H1 (cell line): ENCODE measurements around the gene TRAF1. TPM values are rescaled to one million over a fixed set of nuclear protein-coding genes. Genes with fewer than 3 reads are reported as not detected.

Source experiments
- CTCF ChIA-PET: fragments of 300-600 bp; sonication (Branson Sonifier 250); formaldehyde crosslinking; loops from one replicate; lab custom pipeline; 2021; ENCODE audit not compliant: partially characterized antibody; lab: Charles Lee
- POLR2A ChIA-PET: fragments of 300-600 bp; sonication (Branson Sonifier 250); formaldehyde crosslinking; loops from one replicate; lab custom pipeline; 2021; ENCODE audit warnings: inconsistent platforms; ENCODE audit not compliant: partially characterized antibody; lab: Charles Lee
- DNase-seq, 2 experiments: peaks; one replicate each; pipeline versions ENCODE4 v3.0.0 to v3.0.0-alpha.2; 2010 to 2022; ENCODE audit warnings: low spot score in 2 of 2, low read depth in 1 of 2, mixed read lengths in 1 of 2
- FAIRE-seq: peaks from 2 replicates; lab custom pipeline; 2011; peaks lifted over from hg19 to GRCh38; lab: Jason Lieb, UNC
- H2AFZ ChIP-seq: 2 replicates; pipeline ENCODE4 v1.8.1; 2012; ENCODE audit warnings: low read length, inconsistent platforms
- H2AK5ac ChIP-seq: 2 replicates; pipeline ENCODE4 v1.6.1; 2013; ENCODE audit warnings: low read depth, low read length
- H2BK120ac ChIP-seq: replicated peaks from 2 replicates; pipeline ENCODE3; 2013; ENCODE audit warnings: low read depth, low read length, inconsistent platforms
- H2BK12ac ChIP-seq: 2 replicates; pipeline ENCODE4 v1.6.1; 2013; ENCODE audit warnings: low read depth, low read length
- H2BK15ac ChIP-seq: 2 replicates; pipeline ENCODE4 v1.6.1; 2013; ENCODE audit warnings: low read length
- H2BK20ac ChIP-seq: 2 replicates; pipeline ENCODE4 v1.6.1; 2013; ENCODE audit warnings: low read length
- H2BK5ac ChIP-seq: 2 replicates; pipeline ENCODE4 v1.6.1; 2013; ENCODE audit warnings: low read depth, low read length
- H3K14ac ChIP-seq: 2 replicates; pipeline ENCODE4 v1.6.1; 2013; ENCODE audit warnings: inconsistent platforms; ENCODE audit not compliant: insufficient read length
- H3K18ac ChIP-seq: 2 replicates; pipeline ENCODE4 v1.6.1; 2013; ENCODE audit warnings: low read length; ENCODE audit errors: extremely low read depth
- H3K23ac ChIP-seq: 2 replicates; pipeline ENCODE4 v1.6.1; 2013; ENCODE audit warnings: inconsistent platforms; ENCODE audit not compliant: insufficient read length
- H3K23me2 ChIP-seq: 2 replicates; pipeline ENCODE4 v1.6.1; 2013; ENCODE audit warnings: low read depth, low read length
- H3K27ac ChIP-seq: 2 replicates; pipeline ENCODE4 v1.6.1; 2011; ENCODE audit warnings: low read depth, low read length, inconsistent platforms
- H3K27me3 ChIP-seq, 4 experiments: replicated peaks in 1 of 4; 1 replicate in 1 of 4; 2 replicates in 3 of 4; pipeline versions ENCODE4 v1.6.1 to v1.8.1; 2011 to 2013; ENCODE audit warnings: low read length in 3 of 4, mild to moderate bottlenecking in 3 of 4, inconsistent platforms in 2 of 4, mixed read lengths in 2 of 4, moderate library complexity in 1 of 4; ENCODE audit not compliant: control insufficient read depth in 3 of 4, insufficient read depth in 3 of 4; ENCODE audit errors: extremely low read depth in 1 of 4
- H3K36me3 ChIP-seq, 4 experiments: 2 replicates each; pipeline versions ENCODE4 v1.6.1 to v1.8.1; 2011 to 2013; ENCODE audit warnings: mild to moderate bottlenecking in 4 of 4, low read length in 3 of 4, moderate library complexity in 2 of 4, control low read depth in 1 of 4, inconsistent platforms in 1 of 4; ENCODE audit not compliant: insufficient read depth in 4 of 4, control insufficient read depth in 2 of 4
- H3K4ac ChIP-seq: replicated peaks from 2 replicates; pipeline ENCODE3; 2013; ENCODE audit warnings: low read length, low read depth, mixed read lengths, inconsistent platforms; ENCODE audit not compliant: insufficient read length
- H3K4me1 ChIP-seq, 4 experiments: replicated peaks in 1 of 4; 1 replicate in 1 of 4; 2 replicates in 3 of 4; pipeline versions ENCODE4 v1.6.1 to v1.8.1; 2011 to 2013; ENCODE audit warnings: low read length in 3 of 4, inconsistent platforms in 2 of 4, mixed read lengths in 1 of 4; ENCODE audit not compliant: insufficient read depth in 4 of 4, control insufficient read depth in 3 of 4
- H3K4me2 ChIP-seq, 2 experiments: 2 replicates each; pipeline versions ENCODE4 v1.6.1 to v1.8.1; 2011 to 2013; ENCODE audit warnings: low read depth in 2 of 2, low read length in 2 of 2, control low read depth in 1 of 2, inconsistent platforms in 1 of 2, mild to moderate bottlenecking in 1 of 2; ENCODE audit not compliant: insufficient read depth in 1 of 2
- H3K4me3 ChIP-seq, 4 experiments: fragments of 200-600, 300-600 bp in 1 of 4; sonication (generic), shearing (Covaris generic), sonication (Bioruptor Twin) in 1 of 4; 2 replicates each; pipeline versions ENCODE4 v1.5.1 to v1.8.1; 2011 to 2016; ENCODE audit warnings: low read length in 4 of 4, low read depth in 3 of 4, control low read depth in 2 of 4, inconsistent platforms in 2 of 4, mild to moderate bottlenecking in 2 of 4, mixed read lengths in 1 of 4, moderate library complexity in 1 of 4; ENCODE audit not compliant: insufficient read depth in 2 of 4; ENCODE audit errors: extremely low read depth in 1 of 4
- H3K56ac ChIP-seq: replicated peaks from 2 replicates; pipeline ENCODE3; 2013; ENCODE audit warnings: low read depth, mild to moderate bottlenecking, mixed read lengths, low read length, inconsistent platforms; ENCODE audit not compliant: insufficient read length
- H3K79me1 ChIP-seq: 2 replicates; pipeline ENCODE4 v1.6.1; 2013; ENCODE audit warnings: low read depth, low read length, control low read depth
- H3K79me2 ChIP-seq, 2 experiments: 2 replicates each; pipeline versions ENCODE4 v1.6.1 to v1.8.1; 2012 to 2013; ENCODE audit warnings: low read length in 2 of 2, mild to moderate bottlenecking in 2 of 2, inconsistent platforms in 1 of 2; ENCODE audit not compliant: insufficient read depth in 2 of 2, control insufficient read depth in 1 of 2
- H3K9ac ChIP-seq, 4 experiments: replicated peaks in 1 of 4; 1 replicate in 1 of 4; 2 replicates in 3 of 4; pipeline versions ENCODE4 v1.6.1 to v1.8.1; 2011 to 2013; ENCODE audit warnings: low read depth in 3 of 4, low read length in 3 of 4, control low read depth in 2 of 4, mild to moderate bottlenecking in 2 of 4, moderate library complexity in 2 of 4, inconsistent platforms in 1 of 4; ENCODE audit errors: extremely low read depth in 1 of 4
- H3K9me3 ChIP-seq, 2 experiments: 2 replicates each; pipeline versions ENCODE4 v1.6.1 to v1.8.1; 2012 to 2013; ENCODE audit warnings: mild to moderate bottlenecking in 2 of 2, moderate library complexity in 2 of 2, control low read depth in 1 of 2, inconsistent platforms in 1 of 2, low read depth in 1 of 2, low read length in 1 of 2, mixed read lengths in 1 of 2; ENCODE audit not compliant: insufficient read depth in 2 of 2
- H4K20me1 ChIP-seq, 2 experiments: replicated peaks in 1 of 2; 2 replicates each; pipeline versions ENCODE3 to v1.8.1; 2011 to 2013; ENCODE audit warnings: inconsistent platforms in 2 of 2, low read length in 2 of 2, mild to moderate bottlenecking in 1 of 2; ENCODE audit not compliant: insufficient read depth in 2 of 2, control insufficient read depth in 1 of 2
- H4K5ac ChIP-seq: 2 replicates; pipeline ENCODE4 v1.6.1; 2013; ENCODE audit warnings: low read length, low read depth, mixed read lengths, inconsistent platforms; ENCODE audit not compliant: insufficient read length
- H4K8ac ChIP-seq: 2 replicates; pipeline ENCODE4 v1.8.0; 2013; ENCODE audit warnings: mild to moderate bottlenecking, moderate library complexity, low read length, inconsistent platforms; ENCODE audit not compliant: insufficient read depth; ENCODE audit errors: extremely low read depth
- H4K91ac ChIP-seq: replicated peaks from 2 replicates; pipeline ENCODE3; 2013; ENCODE audit warnings: low read length, mixed read lengths, inconsistent platforms; ENCODE audit not compliant: insufficient read length
- CBX8 ChIP-seq: fragments of 300-800, 300-1000 bp; sonication (generic); IDR thresholded peaks from 2 replicates; pipeline ENCODE4 v1.7.1; 2016; ENCODE audit warnings: low read depth, low read length, borderline replicate concordance
- EP300 ChIP-seq, 2 experiments: IDR thresholded peaks; 1 replicate in 1 of 2; 2 replicates in 1 of 2; pipeline ENCODE4 v1.6.1; 2011 to 2012; ENCODE audit warnings: low read depth in 2 of 2, low read length in 2 of 2, mild to moderate bottlenecking in 2 of 2, borderline replicate concordance in 1 of 2, inconsistent platforms in 1 of 2, moderate library complexity in 1 of 2
- PHF8 ChIP-seq: fragments of 200-600 bp; sonication (generic); conservative IDR thresholded peaks from 2 replicates; pipeline ENCODE4 v1.7.1; 2012; ENCODE audit warnings: low read depth, mild to moderate bottlenecking, inconsistent platforms, low read length, moderate library complexity
- POLR2A ChIP-seq, 2 experiments: IDR thresholded peaks; 1 replicate in 1 of 2; 2 replicates in 1 of 2; pipeline ENCODE4 v1.6.1; 2011; ENCODE audit warnings: low read depth in 2 of 2, low read length in 2 of 2, mild to moderate bottlenecking in 2 of 2; ENCODE audit errors: control extremely low read depth in 1 of 2
- SIN3A ChIP-seq, 2 experiments: IDR thresholded peaks in 1 of 2; conservative IDR thresholded peaks in 1 of 2; 2 replicates each; pipeline ENCODE4 v1.6.1; 2011 to 2012; ENCODE audit warnings: low read length in 2 of 2, improper control_type of control experiment in 1 of 2, low read depth in 1 of 2, mild to moderate bottlenecking in 1 of 2
- SP2 ChIP-seq: IDR thresholded peaks from 2 replicates; pipeline ENCODE4 v1.6.1; 2012; ENCODE audit warnings: mild to moderate bottlenecking, low read length, inconsistent platforms
- SUZ12 ChIP-seq: fragments of 200-600 bp; sonication (generic); IDR thresholded peaks from 2 replicates; pipeline ENCODE4 v1.6.1; 2012; ENCODE audit warnings: mild to moderate bottlenecking, inconsistent platforms, low read length, moderate library complexity, mixed read lengths
- TCF12 ChIP-seq: IDR thresholded peaks from 2 replicates; pipeline ENCODE4 v1.6.1; 2011; ENCODE audit warnings: low read depth, mild to moderate bottlenecking, low read length
- TEAD4 ChIP-seq: IDR thresholded peaks from 2 replicates; pipeline ENCODE4 v1.6.1; 2012; ENCODE audit warnings: low read depth, low read length, inconsistent platforms, mixed read lengths
- ZNF274 ChIP-seq: IDR thresholded peaks from 2 replicates; pipeline ENCODE4 v1.7.0; 2012; ENCODE audit warnings: low read length, borderline replicate concordance; ENCODE audit errors: extremely low read depth
- WGBS, 2 experiments: shearing (Covaris generic) in 1 of 2; methylation state at CpG; one replicate each; pipeline versions ENCODE4 v1.1.6 to v1.1.7; 2013 to 2015; ENCODE audit warnings: low lambda C conversion rate in 2 of 2, mixed read lengths in 2 of 2, inconsistent platforms in 1 of 2, low coverage in 1 of 2, missing lambda C conversion rate in 1 of 2; ENCODE audit not compliant: insufficient replicate concordance in 2 of 2, insufficient coverage in 1 of 2, insufficient read length in 1 of 2; ENCODE audit errors: extremely low coverage in 1 of 2, missing lambda C conversion rate in 1 of 2; 5-methylcytosine and 5-hydroxymethylcytosine counted together
- polyA plus RNA-seq, 7 experiments: library from polyadenylated mRNA; depleted of rRNA in 3 of 7; stranded (reverse) in 5 of 7; unstranded in 2 of 7; fragments of >200 nt in 5 of 7; fragments of 200-250 nt in 2 of 7; gene quantifications; 1 replicate in 5 of 7; 2 replicates in 1 of 7; 4 replicates in 1 of 7; pipeline versions ENCODE4 v1.2.1 to v1.2.3, GENCODE V29; 2011 to 2013; ENCODE audit warnings: missing spikeins in 2 of 7, mixed read lengths in 2 of 7
- total RNA-seq: library from RNA; stranded (reverse); fragmentation: NEBNext Ultra II Directional; extraction: Animal tissue kit (Norgen Biotek cat#: 25700); gene quantifications from 2 replicates; pipeline ENCODE4 v1.2.1, GENCODE V29; 2021
- TF ChIP-seq, protein P1 (sequence below), 3 experiments: IDR thresholded peaks; 1 replicate in 2 of 3; 2 replicates in 1 of 3; pipeline versions ENCODE4 v1.5.1 to v1.6.1; 2011; ENCODE audit warnings: low read length in 3 of 3, mild to moderate bottlenecking in 3 of 3, inconsistent platforms in 2 of 3, low read depth in 1 of 3, moderate library complexity in 1 of 3; ENCODE audit not compliant: insufficient read depth in 1 of 3; ENCODE audit errors: control extremely low read depth in 1 of 3

TRAF1 gene
- total and polyA plus RNA-seq, 2 of the 8 experiments (the other 6 are each of a cell fraction or from before 2014, with no cell fraction given) = 1.6 to 3.2 TPM

GRCh38 chr9:120865809-120866208 lies 60.8 kb downstream of the TRAF1 start:
- POLR2A ChIA-PET = interaction anchor here (0.9 to 8.4 kb wide), 4 partner anchors 10 to 34 kb away, joined by 3 to 61 read pairs (median 4); no protein-coding TSS in a partner anchor
- H3K36me3 ChIP-seq = peaks cover 0 to 5% (median 2%) of the 10 kb centered on the region in 4 experiments; a peak in 4 of 8 replicates
- no peak overlapping the region for H2AFZ ChIP-seq
- no peak for TF ChIP-seq ZNF274
- TF ChIP-seq, protein P1, sequence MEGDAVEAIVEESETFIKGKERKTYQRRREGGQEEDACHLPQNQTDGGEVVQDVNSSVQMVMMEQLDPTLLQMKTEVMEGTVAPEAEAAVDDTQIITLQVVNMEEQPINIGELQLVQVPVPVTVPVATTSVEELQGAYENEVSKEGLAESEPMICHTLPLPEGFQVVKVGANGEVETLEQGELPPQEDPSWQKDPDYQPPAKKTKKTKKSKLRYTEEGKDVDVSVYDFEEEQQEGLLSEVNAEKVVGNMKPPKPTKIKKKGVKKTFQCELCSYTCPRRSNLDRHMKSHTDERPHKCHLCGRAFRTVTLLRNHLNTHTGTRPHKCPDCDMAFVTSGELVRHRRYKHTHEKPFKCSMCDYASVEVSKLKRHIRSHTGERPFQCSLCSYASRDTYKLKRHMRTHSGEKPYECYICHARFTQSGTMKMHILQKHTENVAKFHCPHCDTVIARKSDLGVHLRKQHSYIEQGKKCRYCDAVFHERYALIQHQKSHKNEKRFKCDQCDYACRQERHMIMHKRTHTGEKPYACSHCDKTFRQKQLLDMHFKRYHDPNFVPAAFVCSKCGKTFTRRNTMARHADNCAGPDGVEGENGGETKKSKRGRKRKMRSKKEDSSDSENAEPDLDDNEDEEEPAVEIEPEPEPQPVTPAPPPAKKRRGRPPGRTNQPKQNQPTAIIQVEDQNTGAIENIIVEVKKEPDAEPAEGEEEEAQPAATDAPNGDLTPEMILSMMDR (IDR thresholded peaks at IDR 0.05; ENCODE audit: control extremely low read depth in 1 of 3, insufficient read depth in 1 of 3, low read depth in 1 of 3, low read length in 3 of 3) = no peak
- TF ChIP-seq EP300 (IDR thresholded peaks at IDR 0.05; ENCODE audit: borderline replicate concordance in 1 of 2, low read depth in 2 of 2, low read length in 2 of 2) = no peak
- no peak for TF ChIP-seq SUZ12
- no peak for TF ChIP-seq CBX8
- TF ChIP-seq TCF12 = no peak
- TF ChIP-seq POLR2A (IDR thresholded peaks at IDR 0.05; ENCODE audit: control extremely low read depth in 1 of 2, low read depth in 2 of 2, low read length in 2 of 2) = no peak
- no peak for TF ChIP-seq TEAD4
- TF ChIP-seq SP2 = no peak
- TF ChIP-seq PHF8 = no peak
- no peak for TF ChIP-seq SIN3A (conservative IDR thresholded peaks at IDR 0.05 in 1 of 2, IDR thresholded peaks at IDR 0.05 in 1 of 2; ENCODE audit: low read depth in 1 of 2, low read length in 2 of 2)

More at GRCh38 chr9:120865809-120866208, 60.8 kb downstream of the TRAF1 start:
- no peak overlapping the region for H3K4ac ChIP-seq
- H3K9ac ChIP-seq = no peak overlapping the region
- H3K4me2 ChIP-seq = no peak overlapping the region
- H2AK5ac ChIP-seq = no peak overlapping the region
- H2BK120ac ChIP-seq = no peak overlapping the region
- H2BK15ac ChIP-seq = no peak overlapping the region; the same call in 1 of the 2 replicates
- H3K4me1 ChIP-seq = peaks cover 0 to 12% (median 5%) of the 10 kb centered on the region in 4 experiments; a peak in 6 of 7 replicates
- H2BK12ac ChIP-seq = no peak overlapping the region
- H3K23me2 ChIP-seq = no peaks in the 10 kb centered on the region
- no peaks in the 10 kb centered on the region; a peak in 2 of 7 replicates for H3K27me3 ChIP-seq
- no peak overlapping the region for H3K27ac ChIP-seq
- no peak overlapping the region for H3K18ac ChIP-seq
- CTCF ChIA-PET = interaction anchor here (0.7 to 10.5 kb wide), 8 partner anchors 9 to 137 kb away, joined by 3 to 108 read pairs (median 4); no protein-coding TSS in a partner anchor
- H3K9me3 ChIP-seq = no peaks in the 10 kb centered on the region
- FAIRE-seq = no peak
- H2BK5ac ChIP-seq = no peak overlapping the region
- no peaks in the 10 kb centered on the region for H4K20me1 ChIP-seq
- WGBS, 2 experiments = 87% methylated on average over 5 of the region's 5 CpGs; no CpG with 5 or more reads in 1 of the 2 experiments
- no peak overlapping the region for H4K8ac ChIP-seq
- H2BK20ac ChIP-seq = no peak overlapping the region
- H3K79me1 ChIP-seq = no peaks in the 10 kb centered on the region
- no peak overlapping the region for H3K4me3 ChIP-seq
- DNase-seq = no peak
- no peaks in the 10 kb centered on the region for H3K79me2 ChIP-seq
- H3K14ac ChIP-seq = no peak overlapping the region
- H3K56ac ChIP-seq = no peak overlapping the region
- H4K5ac ChIP-seq = no peak overlapping the region
- H4K91ac ChIP-seq = no peak overlapping the region
- no peak overlapping the region for H3K23ac ChIP-seq
